ENCODE data around the gene SH2D5.

The SH2D5 gene

DNA sequence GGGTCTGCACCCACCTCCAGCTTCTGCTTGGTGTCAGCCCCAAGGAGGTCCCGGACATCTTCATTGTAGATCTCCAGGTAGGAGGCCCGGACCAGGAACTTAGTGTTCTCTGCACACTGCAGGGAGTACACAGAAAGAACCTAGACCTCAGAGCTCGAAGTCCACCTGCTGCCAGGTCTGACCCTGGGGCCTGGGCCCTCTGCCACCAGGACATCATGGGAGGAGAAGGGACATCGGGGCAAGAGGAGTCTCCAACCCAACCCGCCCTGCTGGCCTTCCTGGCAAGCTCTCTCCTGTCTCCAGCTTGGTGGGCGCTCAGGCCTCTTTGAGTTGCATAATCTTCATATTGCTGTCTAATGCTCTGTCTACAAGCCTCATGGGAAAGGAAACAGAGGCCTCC lies 19.1 kb downstream of the SH2D5 start:
- no peak for DNase-seq

DNA sequence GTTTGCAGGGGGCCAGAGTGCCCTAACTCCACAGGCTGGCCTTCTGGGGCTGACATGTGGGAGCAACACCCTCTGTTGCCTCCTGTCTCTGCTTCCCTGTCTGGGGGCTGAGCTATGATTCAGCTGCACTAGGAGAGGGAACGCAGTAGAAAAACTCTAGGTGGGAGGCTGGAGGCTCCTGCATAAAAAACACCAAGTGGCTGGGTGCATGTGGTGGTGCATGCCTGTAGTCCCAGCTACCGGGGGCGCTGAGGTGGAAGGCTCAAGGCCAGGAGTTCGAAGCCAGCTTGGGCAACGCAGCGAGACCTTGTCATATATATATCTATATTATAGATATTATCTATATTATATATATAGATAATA lies 20.3 kb downstream of the SH2D5 start:
- DNase-seq = no peak

DNA sequence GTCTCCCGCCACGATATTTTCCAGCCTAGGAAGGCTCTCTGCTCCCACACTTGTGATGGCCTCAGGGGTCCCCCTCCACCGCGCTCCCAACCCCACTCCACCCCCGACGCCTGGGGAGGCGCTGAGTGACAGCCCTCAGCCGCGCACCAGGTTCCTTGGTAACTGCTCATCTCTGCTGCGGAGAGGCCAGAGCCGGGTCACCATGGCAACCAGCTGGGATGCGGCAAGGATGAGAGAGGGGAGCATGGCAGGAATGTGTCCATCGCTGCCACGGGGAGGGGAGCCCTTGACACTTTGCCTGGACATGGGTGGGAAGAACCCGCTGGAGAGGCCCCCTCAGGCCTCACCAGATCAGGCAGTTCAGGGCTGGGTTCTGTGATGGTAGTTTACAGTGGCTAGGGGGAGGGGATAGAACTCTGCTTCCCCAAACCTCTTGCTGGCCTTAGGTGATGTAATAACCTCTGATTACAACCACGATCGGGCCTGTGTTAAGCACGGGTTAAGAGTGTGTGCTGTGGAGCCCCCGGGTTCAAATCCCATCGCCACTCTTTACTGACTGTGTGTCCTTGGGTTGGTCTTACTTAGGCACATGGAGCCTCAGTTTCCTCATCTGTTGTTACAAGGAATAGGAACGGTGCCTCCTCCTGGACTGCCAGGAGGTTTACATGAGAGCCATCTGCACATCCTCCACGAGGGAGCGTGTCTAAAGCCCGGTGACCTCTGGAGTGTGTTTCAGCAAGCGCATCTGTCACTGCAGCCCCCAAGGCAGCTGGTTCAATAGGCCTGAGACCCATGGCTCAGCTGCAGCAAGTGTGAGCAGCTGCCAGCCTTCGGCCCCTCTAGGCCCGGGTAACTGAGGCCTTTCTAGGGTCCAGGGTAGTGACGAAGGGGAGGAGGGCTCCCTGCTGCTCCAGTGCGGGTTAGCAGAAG lies 21.0 kb downstream of the SH2D5 start:
- no peak for DNase-seq

DNA sequence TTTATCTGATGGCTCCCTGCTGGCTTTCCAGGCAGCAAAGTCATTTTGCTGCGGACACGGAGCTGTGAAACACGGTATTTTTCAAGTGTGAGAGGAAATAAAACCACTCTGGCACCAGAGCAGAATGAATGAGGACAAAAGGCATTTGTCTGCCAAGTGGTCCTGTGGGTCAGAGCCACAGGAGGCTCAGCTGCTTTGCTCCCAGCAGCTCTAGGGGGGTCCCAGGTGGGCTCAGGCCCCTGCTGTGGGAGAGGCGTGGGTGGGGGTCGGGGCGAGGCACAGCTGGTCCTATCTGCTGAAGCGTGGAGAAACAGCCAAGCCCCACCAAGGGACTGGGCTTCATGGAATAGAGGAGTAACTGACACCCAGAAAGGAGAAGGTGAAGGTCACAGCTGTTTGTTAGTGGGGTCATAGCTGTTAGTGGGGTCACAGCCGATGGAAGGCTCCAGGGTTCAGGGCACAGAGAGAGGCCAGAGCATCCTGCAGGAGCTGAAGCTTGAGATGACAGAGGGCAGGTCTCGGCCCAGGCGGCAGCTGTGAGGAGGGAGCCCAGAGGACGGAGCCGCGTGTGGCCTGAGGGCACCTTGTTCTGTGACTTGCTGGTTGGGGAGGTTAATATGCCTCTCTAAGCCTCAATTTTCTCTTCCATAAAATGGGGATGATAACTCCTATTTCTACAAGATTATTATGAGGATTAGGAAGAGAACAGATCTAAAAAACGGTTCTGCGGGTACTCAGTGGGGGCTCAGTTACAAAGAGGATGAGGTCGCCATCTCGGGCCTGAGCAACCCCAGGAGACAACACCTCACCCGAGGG lies 21.8 kb downstream of the SH2D5 start:
- DNase-seq = no peak

DNA sequence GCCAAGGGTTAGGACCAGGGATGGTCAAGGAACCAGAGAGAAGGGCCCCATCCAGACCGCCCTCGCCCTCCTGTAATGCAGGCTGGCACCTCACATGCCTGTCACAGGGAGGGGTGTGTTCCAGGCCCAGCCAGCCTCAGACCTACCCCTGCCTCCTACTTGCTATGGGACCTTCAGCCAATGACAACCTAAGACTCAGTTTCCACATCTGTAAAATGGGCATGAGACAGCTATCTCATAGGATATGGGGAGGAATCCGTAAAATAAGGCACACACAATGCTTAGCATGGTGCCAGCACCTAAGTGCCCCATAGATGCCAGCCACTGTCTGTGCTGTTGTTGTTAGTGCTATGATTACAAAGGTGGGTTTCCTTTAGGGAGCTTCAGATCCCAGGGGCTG lies 22.6 kb downstream of the SH2D5 start:
- DNase-seq = no peak

DNA sequence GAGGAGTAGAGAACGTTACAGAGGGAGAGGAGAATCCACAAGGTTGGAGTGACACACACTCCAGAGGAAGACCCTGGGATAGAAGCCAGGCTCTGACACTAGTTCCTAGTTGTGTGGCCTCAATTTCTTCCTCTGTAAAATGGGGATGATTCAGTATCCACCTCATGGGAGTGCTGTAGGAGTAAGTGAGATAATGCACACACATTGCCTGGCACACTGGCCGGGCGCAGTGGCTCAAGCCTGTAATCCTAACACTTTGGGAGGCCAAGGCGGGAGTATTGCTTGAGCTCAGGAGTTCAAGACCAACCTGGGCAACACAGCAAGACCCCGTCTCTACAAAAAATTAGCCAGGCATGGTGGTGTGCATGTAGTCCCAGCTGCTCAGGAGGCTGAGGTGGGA lies 23.6 kb downstream of the SH2D5 start:
- no peak for DNase-seq

DNA sequence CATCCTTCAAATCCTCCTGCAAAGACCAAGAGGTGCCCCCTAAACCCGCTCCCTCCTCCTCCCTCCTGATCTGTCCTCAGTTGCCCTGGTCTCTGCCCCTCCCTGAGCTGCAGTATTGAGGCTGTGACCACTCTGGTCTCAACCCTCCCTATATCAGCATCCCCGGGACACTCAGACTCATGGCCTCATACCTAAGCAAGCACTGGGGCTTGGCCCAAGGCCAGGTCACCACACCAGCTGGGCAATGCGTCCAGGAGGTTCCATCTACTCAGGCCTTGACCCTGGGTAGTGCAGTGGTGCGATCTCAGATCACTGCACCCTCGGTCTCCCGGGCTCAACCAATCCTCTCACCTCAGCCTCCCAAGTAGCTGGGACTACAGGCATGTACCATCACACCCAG lies 24.4 kb downstream of the SH2D5 start:
- DNase-seq = no peak

DNA sequence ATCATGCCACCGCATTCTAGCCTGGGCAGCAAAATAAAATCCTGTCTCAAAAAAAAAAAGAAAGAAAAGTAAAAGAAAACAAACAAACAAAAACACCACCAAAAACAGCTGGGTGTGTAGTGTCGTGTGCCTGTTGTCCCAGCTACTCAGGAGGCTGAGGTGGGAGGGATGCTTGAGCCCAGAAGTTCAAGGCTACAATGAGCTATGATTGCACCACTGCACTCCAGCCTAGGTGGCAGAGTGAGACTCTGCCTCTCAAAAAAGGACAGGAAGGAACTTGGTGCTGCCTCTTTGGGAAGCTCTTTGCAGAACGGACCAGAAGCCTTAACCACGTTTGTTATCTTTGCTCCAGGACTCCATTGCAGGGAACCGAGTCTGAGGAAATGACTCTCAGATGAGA lies 25.7 kb downstream of the SH2D5 start:
- no peak for DNase-seq

DNA sequence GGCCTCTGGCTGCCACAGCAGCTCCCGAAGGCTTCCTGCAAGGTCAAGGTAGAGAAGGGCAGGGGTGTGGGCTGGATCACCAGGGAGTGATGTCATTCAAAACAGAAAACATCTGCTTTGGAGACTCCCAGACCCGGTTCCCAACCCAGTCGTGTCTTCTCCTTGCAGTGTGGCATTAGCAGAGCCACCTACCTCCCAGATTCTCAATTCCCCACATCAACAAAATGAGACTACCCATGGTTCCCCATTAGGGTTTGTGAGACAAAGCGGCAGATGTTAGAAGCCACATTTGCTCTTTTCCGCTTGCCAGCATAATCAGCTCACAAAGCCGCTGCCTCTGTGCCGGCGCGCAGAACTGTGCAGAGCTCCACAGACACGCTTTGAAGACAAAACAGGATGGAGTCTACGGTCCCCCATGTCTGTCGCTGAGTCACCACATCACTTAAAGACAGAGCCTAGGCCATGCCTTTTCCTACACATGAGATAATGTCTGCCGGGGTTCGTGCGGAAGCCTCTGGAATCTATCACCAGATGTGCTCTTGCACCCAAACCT lies 27.2 kb downstream of the SH2D5 start:
- no peak for DNase-seq

DNA sequence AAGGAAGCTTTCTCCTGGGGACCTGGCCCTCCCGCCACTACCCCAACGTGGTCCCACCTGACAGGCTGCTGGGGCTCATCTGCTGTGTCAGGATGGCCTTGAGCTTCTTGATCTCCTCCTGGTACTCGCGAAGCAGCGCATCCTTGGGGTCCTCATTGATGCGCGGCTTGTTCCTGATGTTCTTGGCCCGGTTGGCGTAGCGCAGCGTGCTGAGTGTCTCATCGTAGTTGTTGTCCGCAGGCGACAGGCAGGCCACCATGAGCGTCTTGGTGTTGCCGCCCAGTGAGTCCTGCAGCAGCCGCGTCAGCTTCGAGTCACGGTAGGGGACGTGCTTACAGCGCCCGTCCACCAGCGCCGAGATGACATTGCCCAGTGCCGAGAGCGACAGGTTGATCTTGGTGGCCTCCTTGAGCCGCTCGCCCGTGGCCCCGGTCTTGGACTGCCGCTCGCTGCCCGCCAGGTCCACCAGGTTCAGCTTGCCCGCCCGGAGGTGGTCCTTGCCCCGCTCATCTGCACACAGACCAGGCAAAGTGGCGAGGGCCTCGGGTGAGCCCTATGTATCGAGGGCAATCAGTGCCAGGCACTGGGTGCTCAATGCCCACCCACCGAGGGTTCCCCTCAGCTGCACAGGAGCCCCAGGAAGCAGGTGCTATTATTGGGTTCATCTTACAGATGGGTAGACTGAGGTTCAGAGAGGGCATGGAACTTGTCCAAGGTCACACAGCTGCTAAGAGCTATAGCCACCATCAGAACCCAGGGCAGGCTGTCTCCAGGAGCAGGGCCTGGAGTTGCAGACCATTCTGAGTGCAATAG lies 27.9 kb downstream of the SH2D5 start:
- DNase-seq = no peak

DNA sequence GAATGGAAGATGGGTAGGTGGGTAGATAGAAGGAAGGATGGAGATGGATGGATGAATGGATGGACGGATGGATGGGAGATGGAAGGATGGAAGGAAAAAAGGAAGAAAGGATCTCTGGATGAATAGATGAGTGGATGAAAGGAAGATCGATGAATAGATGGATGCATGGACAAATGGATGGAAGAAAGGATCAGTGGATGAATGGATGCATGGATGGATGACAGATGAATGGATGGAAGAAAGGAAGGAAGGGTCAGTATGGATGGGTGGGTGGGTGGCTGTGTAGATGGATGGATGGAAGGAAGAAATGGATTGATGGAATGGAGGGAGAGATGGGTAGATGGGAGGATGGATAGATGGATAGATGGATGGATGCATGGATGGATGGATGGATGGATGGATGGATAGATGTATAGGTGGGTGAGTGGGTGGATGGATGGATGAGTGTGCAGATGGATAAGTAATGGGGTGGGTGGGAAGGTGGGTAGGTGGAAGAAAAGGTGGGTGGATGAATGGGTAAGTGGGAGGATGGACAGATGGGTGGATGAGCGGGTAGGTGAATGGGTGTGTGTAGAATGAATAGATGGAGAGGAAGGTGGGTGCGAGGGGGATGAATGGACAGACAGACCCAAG lies 29.3 kb downstream of the SH2D5 start:
- DNase-seq = no peak

DNA sequence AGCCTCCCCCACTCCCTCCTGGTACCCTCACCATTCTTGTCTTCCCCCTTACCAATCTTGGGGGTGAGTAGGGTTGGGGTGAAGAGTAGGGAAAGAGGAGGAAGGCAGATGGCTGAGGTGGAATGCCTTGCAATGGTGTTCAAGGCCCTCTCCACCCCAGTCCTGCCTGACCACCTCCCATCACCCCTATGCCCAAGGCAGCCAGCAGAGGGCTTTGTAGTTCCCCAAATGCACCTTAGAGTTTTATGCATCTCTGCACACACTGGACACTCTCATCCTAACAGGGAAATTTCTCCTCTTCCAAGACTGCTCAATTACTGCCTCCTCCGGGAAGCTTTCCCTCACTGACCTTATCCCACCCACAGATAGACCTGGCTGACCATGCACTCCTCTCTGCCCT lies 30.1 kb downstream of the SH2D5 start:
- no peak for DNase-seq

DNA sequence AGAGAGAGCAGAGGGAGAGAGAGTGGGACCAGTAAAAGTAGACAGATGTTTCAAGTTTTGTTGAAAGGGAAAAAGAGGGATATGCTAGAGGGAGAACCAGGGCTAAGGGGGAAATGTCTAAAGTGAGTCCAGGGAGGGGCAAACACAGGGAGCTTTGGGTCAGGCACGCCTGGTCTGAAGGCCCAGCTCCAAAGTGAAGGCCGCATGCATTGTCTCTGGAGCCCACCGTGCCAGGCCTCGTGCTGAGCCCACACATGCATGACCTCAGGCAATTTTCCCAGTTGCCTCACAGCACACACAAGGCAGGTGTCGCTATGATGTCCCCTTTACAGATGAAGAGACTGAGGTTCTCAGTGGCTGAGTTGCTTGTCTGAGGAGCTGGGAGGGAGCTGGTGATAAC lies 30.7 kb downstream of the SH2D5 start:
- DNase-seq = no peak

DNA sequence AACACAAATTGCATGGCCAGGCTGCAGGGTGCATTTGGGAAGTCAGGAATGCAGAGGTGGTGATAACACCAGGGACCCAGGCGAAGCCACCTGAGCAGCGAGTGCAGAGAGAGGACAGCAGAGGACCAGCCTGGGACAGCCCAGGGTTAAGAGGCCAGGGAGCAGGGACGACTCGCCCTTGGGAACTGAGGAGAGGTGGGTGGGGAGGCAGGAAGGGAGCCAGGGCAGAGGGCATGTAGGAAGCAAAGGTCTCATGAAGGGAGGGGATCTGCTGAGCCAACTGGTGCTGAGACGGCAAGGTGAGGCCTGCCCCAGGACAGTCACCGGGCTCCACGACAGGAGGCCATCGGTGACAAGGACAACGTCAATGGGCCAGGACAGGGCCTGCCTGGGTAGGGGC lies 31.1 kb downstream of the SH2D5 start:
- no peak for DNase-seq

DNA sequence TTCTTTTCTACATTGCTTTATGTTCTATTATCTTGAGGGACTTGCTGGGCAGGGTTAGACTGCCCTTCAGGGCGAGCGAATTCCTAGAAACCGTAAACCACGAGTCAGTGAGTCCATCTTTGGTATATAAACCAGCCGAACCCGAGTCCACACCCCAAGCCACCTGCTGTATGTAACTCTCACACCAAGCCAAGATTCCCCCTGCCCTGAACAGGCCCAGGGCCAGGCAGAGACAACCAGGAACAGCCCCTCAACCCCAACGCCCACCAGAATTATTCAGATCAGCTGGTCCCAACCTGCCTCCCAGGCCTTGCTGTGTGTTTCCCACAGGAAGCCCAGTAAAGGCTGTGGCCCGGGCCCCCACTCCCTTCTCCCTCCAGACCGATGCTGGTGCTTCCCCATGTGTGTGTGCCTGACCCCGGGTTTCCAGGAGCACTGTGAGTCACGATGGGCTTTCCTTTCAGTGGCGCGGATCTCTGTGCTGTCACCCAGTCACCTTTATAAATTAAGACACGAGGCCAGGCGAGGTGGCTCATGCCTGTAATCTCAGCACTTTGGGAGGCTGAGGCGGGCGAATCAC lies 31.8 kb downstream of the SH2D5 start:
- DNase-seq = no peak

DNA sequence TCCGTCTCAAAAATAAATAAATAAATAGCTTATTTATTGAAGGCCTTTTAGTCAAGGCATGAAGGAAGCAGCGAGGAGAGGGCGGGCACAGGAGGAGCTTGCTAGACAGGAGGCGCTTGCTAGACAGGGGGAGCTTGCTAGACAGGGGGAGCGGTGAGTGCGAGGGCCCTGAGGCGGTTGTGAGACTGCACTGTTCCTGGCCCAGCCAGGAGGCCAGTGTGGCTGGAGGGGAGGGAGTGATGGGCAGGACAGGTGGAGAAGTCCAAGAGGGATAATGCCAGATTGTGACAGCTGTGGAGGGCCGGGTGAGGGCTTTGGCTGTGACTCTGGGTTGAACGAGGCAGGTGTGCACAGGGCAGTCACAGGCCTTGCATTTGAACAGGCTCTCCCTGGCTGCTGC lies 32.9 kb downstream of the SH2D5 start:
- DNase-seq = no peak

DNA sequence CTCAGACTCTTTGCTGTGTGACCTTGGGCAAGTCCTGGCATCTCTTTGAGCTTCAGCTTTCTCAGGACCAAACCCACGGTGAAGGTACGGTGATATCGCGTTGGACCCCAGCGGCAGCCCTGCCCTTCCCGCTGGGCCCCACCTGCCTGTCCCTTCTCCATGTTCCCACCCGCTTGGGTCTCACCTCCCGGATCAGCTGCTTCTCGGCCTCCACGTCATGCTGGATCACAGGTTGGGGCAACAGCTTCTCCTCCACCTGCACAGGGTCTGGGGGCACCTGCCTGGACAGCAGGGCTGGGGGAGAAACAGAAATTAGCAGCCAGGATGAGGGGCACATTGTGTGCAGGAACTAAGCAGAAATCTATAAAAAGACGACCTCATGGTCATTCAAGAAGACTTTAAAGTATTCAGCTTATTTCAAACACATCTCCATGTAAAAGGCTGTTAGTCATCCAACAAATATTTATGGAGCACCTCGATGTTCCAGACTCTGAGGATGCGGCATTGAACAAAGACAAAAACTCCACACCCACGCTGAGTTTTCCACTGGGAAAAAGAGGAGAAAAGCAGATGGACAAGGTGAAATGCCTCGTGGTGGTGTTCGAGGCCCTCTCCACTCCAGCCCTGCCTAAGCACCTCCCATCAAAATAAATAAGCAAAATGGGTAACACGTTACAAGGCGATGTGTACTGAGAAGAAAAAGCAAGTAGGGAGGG lies 34.1 kb downstream of the SH2D5 start:
- DNase-seq = no peak

DNA sequence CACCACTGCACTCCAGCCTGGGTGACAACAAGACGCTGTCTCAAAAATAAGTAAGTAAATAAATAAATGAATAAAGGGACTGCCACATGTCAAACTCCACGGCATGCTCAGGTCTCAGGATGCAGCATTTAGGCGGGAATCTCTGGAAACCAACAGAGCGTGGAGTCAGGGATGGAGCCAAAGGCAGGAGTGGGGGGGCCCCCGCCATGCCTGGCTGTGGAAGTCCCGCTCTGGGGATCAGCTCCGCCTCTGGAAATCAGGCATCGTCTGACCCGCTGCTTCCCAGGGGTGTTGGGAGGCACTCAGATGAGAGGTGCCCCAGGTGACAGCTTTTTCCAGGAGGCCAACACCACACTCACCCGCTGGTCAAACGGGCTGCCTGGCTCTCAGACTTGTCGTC lies 34.9 kb downstream of the SH2D5 start:
- no peak for DNase-seq

DNA sequence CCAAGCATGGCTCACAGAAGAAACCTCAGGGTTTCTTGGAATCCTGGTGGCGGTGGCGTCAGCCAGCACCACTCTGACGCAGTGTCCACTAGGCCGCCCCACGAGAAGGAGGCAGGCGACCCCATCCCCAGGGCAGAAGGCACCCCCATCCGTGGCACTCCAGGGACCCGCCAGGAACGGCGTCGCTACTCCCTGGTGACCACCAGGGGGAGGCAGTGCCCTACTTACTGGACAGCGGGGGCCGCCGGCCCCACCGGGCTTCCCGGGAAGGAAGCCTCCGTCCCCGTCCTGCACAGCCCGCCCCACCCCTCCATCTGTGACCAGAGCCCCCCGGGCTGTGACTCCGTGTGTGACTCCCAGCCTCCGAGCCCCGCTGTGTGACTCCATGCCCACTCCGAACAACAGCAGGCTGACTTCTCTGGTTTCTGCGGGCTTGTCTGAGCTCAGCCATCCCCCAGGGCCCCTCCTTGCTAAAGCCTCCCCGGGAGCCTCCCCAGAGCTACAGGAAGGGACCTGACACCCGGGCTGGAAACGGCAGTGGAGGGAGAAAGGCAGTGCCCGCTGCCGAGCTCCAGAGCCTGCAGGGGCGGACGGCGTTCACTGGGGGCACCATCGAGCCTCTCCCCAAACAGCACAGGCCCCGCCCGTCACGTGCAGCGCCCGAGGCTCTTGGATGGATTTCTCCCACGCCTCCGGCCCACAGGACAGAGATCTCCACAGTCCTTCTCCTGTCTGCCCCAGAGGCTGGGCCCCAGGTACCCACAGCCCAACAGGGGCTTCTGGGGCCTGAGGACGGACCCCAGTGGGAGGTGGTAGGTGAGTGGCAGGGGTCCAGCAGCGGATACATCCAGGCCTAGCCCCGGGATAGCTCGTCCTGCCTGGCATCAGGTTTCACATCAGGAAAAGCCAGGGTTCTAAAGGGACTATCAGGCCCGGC lies 35.8 kb downstream of the SH2D5 start:
- DNase-seq = peak; percentile 86

DNA sequence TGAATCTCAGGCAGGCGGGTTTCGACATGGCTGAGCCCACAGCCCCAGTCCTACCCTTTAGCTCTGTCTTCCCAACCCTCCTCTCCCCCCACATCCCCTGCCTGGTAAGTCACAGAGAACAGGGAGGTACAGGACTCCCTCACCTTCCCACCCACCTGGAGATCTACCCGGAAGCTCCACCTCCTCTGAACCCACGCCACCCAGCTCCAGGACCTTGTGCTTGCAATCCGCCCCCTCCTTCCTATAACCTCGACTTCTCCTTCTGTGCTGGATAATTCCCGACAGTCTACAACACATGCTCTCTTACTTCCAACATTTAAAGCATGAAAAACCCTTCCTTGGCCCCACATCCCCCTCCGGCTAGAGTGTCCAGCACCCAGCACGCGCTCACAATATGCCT lies 37.0 kb downstream of the SH2D5 start:
- no peak for DNase-seq
